Stimulated activated CD4-positive, alpha-beta T cell treated with anti-CD3 and anti-CD28 coated beads, Interleukin-4, amount 100 ng/mL, for 24 hours (primary cell): ENCODE results near the gene NUP88.

Experiments used
- DNase-seq: peaks from one replicate; pipeline ENCODE4 v3.0.0-alpha.2; 2020

Gene NUP88

GRCh38 chr17:5354310-5354709, 65.2 kb downstream of the NUP88 start:
- DNase-seq, result no peak

- DNase-seq, result no peak
Observed at GRCh38 chr17:5352681-5353289, 66.7 kb downstream of the NUP88 start.

- no peak for DNase-seq
Observed at GRCh38 chr17:5344914-5345313, 74.5 kb downstream of the NUP88 start.
